ENCODE measurements around the gene VPS8. TPM values are rescaled to one million over a fixed set of nuclear protein-coding genes. Genes with fewer than 3 reads are reported as not detected.

Gene VPS8
- total RNA-seq, 1 experiment from 2014 or later = 72.3 TPM

DNA sequence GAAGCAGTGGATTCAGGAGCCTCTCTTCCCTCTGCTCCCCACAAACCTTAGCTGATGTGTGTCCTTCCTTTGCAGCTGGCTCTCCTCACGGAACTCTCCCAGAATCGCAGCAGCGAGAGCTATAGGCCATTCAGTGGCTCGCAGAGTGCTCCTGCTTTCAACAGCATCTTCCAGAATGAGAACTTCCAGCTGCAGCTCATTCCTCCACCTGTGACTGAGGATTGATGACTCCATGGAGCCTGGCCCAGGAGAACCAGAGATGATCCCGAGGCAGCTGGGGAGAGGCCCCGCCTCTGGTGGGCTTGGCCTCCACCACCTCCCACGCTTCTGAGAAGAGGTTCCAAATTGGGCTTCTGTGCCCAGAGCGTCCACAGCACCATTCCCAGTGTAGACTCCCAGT lies 239.8 kb downstream of the VPS8 start:
- ChIA-PET CTCF (no interaction called here), POLR2A (no interaction called here)
- DNase-seq (ENCODE audit: low read depth, low spot score) (no peak), ATAC-seq (no peak)
- H3K36me3 ChIP-seq (ENCODE audit: control insufficient read depth, insufficient read depth, low read length) = no peaks in the 10 kb centered on the region
- BruUV-seq (replicated peaks) = no TSS peak
- H3K4me1 ChIP-seq (ENCODE audit: control insufficient read depth, insufficient read depth, low read length) = no peaks in the 10 kb centered on the region
- no peaks in the 10 kb centered on the region for H3K9me3 ChIP-seq (ENCODE audit: control insufficient read depth, insufficient read depth, low read depth, low read length)
- no peak overlapping the region for H3K4me3 ChIP-seq (ENCODE audit: low read depth in 2 of 2, low read length in 2 of 2)
- in situ Hi-C loops (cut with HindIII; ENCODE audit: low pct_unique_long_range_greater_than_20kb, low sequenced_read_pairs) = no loop called here
- H3K27me3 ChIP-seq (ENCODE audit: control insufficient read depth, insufficient read depth, low read length) = no peaks in the 10 kb centered on the region
- TF ChIP-seq, protein P1, sequence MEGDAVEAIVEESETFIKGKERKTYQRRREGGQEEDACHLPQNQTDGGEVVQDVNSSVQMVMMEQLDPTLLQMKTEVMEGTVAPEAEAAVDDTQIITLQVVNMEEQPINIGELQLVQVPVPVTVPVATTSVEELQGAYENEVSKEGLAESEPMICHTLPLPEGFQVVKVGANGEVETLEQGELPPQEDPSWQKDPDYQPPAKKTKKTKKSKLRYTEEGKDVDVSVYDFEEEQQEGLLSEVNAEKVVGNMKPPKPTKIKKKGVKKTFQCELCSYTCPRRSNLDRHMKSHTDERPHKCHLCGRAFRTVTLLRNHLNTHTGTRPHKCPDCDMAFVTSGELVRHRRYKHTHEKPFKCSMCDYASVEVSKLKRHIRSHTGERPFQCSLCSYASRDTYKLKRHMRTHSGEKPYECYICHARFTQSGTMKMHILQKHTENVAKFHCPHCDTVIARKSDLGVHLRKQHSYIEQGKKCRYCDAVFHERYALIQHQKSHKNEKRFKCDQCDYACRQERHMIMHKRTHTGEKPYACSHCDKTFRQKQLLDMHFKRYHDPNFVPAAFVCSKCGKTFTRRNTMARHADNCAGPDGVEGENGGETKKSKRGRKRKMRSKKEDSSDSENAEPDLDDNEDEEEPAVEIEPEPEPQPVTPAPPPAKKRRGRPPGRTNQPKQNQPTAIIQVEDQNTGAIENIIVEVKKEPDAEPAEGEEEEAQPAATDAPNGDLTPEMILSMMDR (IDR thresholded peaks at IDR 0.05) = no peak
- TF ChIP-seq SIN3A (IDR thresholded peaks at IDR 0.05; ENCODE audit: borderline replicate concordance, insufficient read depth, low read depth, low read length) (no peak), TCF7L2 (IDR thresholded peaks at IDR 0.05; ENCODE audit: low read depth, low read length) (no peak)
- TF ChIP-seq, protein P2, sequence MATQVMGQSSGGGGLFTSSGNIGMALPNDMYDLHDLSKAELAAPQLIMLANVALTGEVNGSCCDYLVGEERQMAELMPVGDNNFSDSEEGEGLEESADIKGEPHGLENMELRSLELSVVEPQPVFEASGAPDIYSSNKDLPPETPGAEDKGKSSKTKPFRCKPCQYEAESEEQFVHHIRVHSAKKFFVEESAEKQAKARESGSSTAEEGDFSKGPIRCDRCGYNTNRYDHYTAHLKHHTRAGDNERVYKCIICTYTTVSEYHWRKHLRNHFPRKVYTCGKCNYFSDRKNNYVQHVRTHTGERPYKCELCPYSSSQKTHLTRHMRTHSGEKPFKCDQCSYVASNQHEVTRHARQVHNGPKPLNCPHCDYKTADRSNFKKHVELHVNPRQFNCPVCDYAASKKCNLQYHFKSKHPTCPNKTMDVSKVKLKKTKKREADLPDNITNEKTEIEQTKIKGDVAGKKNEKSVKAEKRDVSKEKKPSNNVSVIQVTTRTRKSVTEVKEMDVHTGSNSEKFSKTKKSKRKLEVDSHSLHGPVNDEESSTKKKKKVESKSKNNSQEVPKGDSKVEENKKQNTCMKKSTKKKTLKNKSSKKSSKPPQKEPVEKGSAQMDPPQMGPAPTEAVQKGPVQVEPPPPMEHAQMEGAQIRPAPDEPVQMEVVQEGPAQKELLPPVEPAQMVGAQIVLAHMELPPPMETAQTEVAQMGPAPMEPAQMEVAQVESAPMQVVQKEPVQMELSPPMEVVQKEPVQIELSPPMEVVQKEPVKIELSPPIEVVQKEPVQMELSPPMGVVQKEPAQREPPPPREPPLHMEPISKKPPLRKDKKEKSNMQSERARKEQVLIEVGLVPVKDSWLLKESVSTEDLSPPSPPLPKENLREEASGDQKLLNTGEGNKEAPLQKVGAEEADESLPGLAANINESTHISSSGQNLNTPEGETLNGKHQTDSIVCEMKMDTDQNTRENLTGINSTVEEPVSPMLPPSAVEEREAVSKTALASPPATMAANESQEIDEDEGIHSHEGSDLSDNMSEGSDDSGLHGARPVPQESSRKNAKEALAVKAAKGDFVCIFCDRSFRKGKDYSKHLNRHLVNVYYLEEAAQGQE (IDR thresholded peaks at IDR 0.05; ENCODE audit: insufficient read depth in 1 of 2, low read depth in 2 of 2, low read length in 1 of 2) = no peak
- intact Hi-C loops (cut with micrococcal nuclease; ENCODE audit: unreplicated experiment) = no loop called here
- no peak overlapping the region for H3K27ac ChIP-seq (ENCODE audit: low read length)

DNA sequence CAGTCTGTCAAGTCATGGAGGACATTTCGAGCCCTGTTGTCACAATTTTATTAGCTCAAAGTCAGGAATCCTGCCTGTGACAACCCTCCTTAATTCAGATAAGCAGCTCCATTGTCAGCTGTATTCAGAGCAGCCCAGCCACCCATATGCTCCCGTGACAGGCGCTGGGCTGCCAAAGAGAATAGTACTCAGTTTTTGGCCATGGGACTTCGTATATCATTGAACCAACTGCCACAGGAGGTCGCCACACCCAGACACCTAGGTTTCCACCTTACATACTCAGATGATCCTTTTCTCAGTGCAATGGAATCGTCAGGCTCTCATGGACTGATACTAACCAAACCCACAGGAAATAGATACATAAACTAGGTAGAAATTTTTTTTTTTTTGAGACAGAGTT lies 240.7 kb downstream of the VPS8 start:
- BruUV-seq (replicated peaks) = no TSS peak
- ATAC-seq = no peak
- ChIA-PET POLR2A (no interaction called here), CTCF (no interaction called here)
- Histone ChIP-seq H3K36me3 (ENCODE audit: control insufficient read depth, insufficient read depth, low read length) (no peaks in the 10 kb centered on the region), H3K4me1 (ENCODE audit: control insufficient read depth, insufficient read depth, low read length) (no peaks in the 10 kb centered on the region), H3K27me3 (ENCODE audit: control insufficient read depth, insufficient read depth, low read length) (no peaks in the 10 kb centered on the region), H3K9me3 (ENCODE audit: control insufficient read depth, insufficient read depth, low read depth, low read length) (no peaks in the 10 kb centered on the region), H3K4me3 (ENCODE audit: low read depth in 2 of 2, low read length in 2 of 2) (no peak overlapping the region), H3K27ac (ENCODE audit: low read length) (no peak overlapping the region)
- DNase-seq (ENCODE audit: low read depth, low spot score) = no peak
- TF ChIP-seq SIN3A (IDR thresholded peaks at IDR 0.05; ENCODE audit: borderline replicate concordance, insufficient read depth, low read depth, low read length) = no peak
- in situ Hi-C loops (cut with HindIII; ENCODE audit: low pct_unique_long_range_greater_than_20kb, low sequenced_read_pairs) (no loop called here), intact Hi-C loops (cut with micrococcal nuclease; ENCODE audit: unreplicated experiment) (no loop called here)

DNA sequence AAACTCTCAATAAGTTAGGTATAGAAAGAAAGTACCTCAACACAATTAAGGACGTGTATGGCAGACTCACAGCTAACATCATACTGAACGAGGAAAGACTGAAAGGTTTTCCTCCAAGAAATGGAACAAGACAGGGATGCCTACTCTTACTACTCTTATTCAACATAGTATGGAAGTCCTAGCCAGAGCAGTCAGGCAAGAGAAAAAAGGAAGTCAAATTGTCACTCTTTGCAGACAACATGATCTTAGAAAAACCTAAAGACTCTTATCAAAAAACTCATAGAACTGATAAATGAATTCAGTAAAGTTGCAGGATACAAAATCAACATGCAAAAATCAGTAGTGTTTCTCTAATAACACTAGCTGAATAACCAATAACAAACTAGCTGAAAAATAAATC lies 244.9 kb downstream of the VPS8 start:
- BruUV-seq (replicated peaks) = no TSS peak
- POLR2A ChIA-PET = no interaction called here
- Histone ChIP-seq H3K36me3 (ENCODE audit: control insufficient read depth, insufficient read depth, low read length) (no peaks in the 10 kb centered on the region), H3K27ac (ENCODE audit: low read length) (no peak overlapping the region), H3K27me3 (ENCODE audit: control insufficient read depth, insufficient read depth, low read length) (no peaks in the 10 kb centered on the region), H3K4me3 (ENCODE audit: low read depth in 2 of 2, low read length in 2 of 2) (no peak overlapping the region), H3K4me1 (ENCODE audit: control insufficient read depth, insufficient read depth, low read length) (no peaks in the 10 kb centered on the region), H3K9me3 (ENCODE audit: control insufficient read depth, insufficient read depth, low read depth, low read length) (no peaks in the 10 kb centered on the region)
- intact Hi-C loops (cut with micrococcal nuclease; ENCODE audit: unreplicated experiment) = no loop called here
- TF ChIP-seq, protein P2 (IDR thresholded peaks at IDR 0.05; ENCODE audit: insufficient read depth in 1 of 2, low read depth in 2 of 2, low read length in 1 of 2) = no peak
- DNase-seq (ENCODE audit: low read depth, low spot score) = no peak
- ATAC-seq = no peak
- in situ Hi-C loops (cut with HindIII; ENCODE audit: low pct_unique_long_range_greater_than_20kb, low sequenced_read_pairs) = no loop called here
- CTCF ChIA-PET = no interaction called here

Data from Panc1 (cell line).